Right lobe of liver (tissue), 4 donors: ENCODE results near the gene MYO1D.

ENCODE experiments used
- POLR2A ChIP-seq: fragments of 450-650 bp; IDR thresholded peaks from one replicate; pipeline ENCODE4 v1.6.1; 2017; ENCODE audit warnings: antibody characterized with exemption, mild to moderate bottlenecking
- TF ChIP-seq, protein P1 (sequence below), 4 donors: fragments of 200-600 bp in 3 of 4; fragments of 450-650 bp in 1 of 4; IDR thresholded peaks; one replicate each; pipeline versions ENCODE4 v1.5.1 to v1.8.0; 2016 to 2022; ENCODE audit warnings: antibody characterized with exemption in 4 of 4, mild to moderate bottlenecking in 2 of 4
- donor health status: DM: no; HTN: no; CAD: no.
- donor health status: DM: no; HTN: no; CAD: no.
- donor health status: DM: no; HTN: yes; CAD: no.

DNA sequence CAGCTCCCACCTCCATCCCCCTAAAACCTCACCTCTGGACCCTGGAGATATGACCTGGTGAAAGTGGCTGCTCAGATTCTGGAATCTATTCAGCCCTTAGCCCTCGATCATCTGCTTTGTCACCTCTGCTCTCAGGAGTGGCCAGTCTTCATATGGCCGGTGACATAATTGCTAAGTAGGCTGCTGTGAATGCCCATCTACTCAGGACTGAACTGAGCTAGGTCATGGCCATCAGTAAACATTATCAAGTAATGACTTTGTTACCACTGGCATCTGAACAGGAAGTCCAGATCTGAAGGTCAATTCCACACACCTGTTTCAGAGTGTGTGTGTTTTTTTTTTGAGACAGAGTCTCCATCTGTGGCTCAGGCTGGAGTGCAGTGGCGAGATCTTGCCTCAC is 311.5 kb downstream of the MYO1D start:
- TF ChIP-seq, protein P1, sequence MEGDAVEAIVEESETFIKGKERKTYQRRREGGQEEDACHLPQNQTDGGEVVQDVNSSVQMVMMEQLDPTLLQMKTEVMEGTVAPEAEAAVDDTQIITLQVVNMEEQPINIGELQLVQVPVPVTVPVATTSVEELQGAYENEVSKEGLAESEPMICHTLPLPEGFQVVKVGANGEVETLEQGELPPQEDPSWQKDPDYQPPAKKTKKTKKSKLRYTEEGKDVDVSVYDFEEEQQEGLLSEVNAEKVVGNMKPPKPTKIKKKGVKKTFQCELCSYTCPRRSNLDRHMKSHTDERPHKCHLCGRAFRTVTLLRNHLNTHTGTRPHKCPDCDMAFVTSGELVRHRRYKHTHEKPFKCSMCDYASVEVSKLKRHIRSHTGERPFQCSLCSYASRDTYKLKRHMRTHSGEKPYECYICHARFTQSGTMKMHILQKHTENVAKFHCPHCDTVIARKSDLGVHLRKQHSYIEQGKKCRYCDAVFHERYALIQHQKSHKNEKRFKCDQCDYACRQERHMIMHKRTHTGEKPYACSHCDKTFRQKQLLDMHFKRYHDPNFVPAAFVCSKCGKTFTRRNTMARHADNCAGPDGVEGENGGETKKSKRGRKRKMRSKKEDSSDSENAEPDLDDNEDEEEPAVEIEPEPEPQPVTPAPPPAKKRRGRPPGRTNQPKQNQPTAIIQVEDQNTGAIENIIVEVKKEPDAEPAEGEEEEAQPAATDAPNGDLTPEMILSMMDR (IDR thresholded peaks at IDR 0.05): no peak
- TF ChIP-seq POLR2A: no peak
